A549 (cell line): ENCODE data around the gene KDELR1. TPM values are rescaled to one million over a fixed set of nuclear protein-coding genes. Genes with fewer than 3 reads are reported as not detected.

Experiments
- ATAC-seq, 2 experiments: fragments of 200-7000 bp in 1 of 2; fragments of >200 bp in 1 of 2; cut with Nextera tagmentation in 1 of 2; cut with Tn5 transposase in 1 of 2; 3 replicates each; pipeline versions ENCODE4 v1.8.0 to v1.9.1; 2018 to 2020; ENCODE audit warnings: mild to moderate bottlenecking in 1 of 2, moderate library complexity in 1 of 2
- CTCF ChIA-PET: fragments of 300-600 bp; sonication (Branson Sonifier 250); formaldehyde crosslinking; extraction: SDS; loops from one replicate; lab custom pipeline; 2021; ENCODE audit warnings: antibody characterized with exemption, inconsistent platforms; lab: Yijun Ruan, JAX
- POLR2A ChIA-PET: fragments of 350-600 bp; formaldehyde crosslinking; extraction: SDS; loops from one replicate; lab custom pipeline; 2021; ENCODE audit warnings: antibody characterized with exemption, inconsistent platforms; lab: Yijun Ruan, JAX
- DNase-seq, 2 experiments: peaks; one replicate each; pipeline versions ENCODE4 v3.0.0 to v3.0.0-alpha.2; 2011 to 2016; ENCODE audit warnings: low read depth in 1 of 2, low spot score in 1 of 2
- FAIRE-seq: peaks from 2 replicates; lab custom pipeline; 2011; peaks lifted over from hg19 to GRCh38; lab: Jason Lieb, UNC
- H3K27ac ChIP-seq, 2 experiments: fragments of >200 bp; sonication (Bioruptor Twin); formaldehyde crosslinking; 3 replicates each; pipeline ENCODE4 v1.5.1; 2016 to 2017
- H3K4me1 ChIP-seq: fragments of >200 bp; sonication (Bioruptor Twin); formaldehyde crosslinking; 3 replicates; pipeline ENCODE4 v1.6.1; 2016
- H3K4me2 ChIP-seq: fragments of >200 bp; sonication (Bioruptor Twin); formaldehyde crosslinking; 3 replicates; pipeline ENCODE4 v1.6.1; 2016
- H3K4me3 ChIP-seq: fragments of >200 bp; sonication (Bioruptor Twin); formaldehyde crosslinking; 3 replicates; pipeline ENCODE4 v1.5.1; 2016
- H3K9me3 ChIP-seq: fragments of >200 bp; sonication (Bioruptor Twin); formaldehyde crosslinking; 3 replicates; pipeline ENCODE4 v1.6.1; 2016
- CBX2 ChIP-seq: fragments of 200-600 bp; sonication (generic); IDR thresholded peaks from 2 replicates; pipeline ENCODE4 v1.6.1; 2016; ENCODE audit warnings: low read depth, mild to moderate bottlenecking, borderline replicate concordance
- CEBPB ChIP-seq, 2 experiments: fragments of >200 bp in 1 of 2; sonication (Bioruptor Twin) in 1 of 2; formaldehyde crosslinking in 1 of 2; IDR thresholded peaks; 2 replicates each; pipeline ENCODE4 v1.6.1; 2012 to 2016
- CHD2 ChIP-seq: fragments of 150-350 bp; IDR thresholded peaks from 2 replicates; pipeline ENCODE4 v1.6.1; 2014; ENCODE audit warnings: low read length; ENCODE audit not compliant: partially characterized antibody
- CHD4 ChIP-seq: fragments of 200-600 bp; sonication (generic); IDR thresholded peaks from 2 replicates; pipeline ENCODE4 v1.6.1; 2016; ENCODE audit warnings: antibody characterized with exemption, mild to moderate bottlenecking, borderline replicate concordance
- EP300 ChIP-seq, 2 experiments: fragments of >200 bp; sonication (Bioruptor Twin); formaldehyde crosslinking; IDR thresholded peaks; 2 replicates in 1 of 2; 3 replicates in 1 of 2; pipeline ENCODE4 v1.6.1; 2016 to 2017
- FOSL2 ChIP-seq, 2 experiments: fragments of 450-650 bp in 1 of 2; fragments of >200 bp in 1 of 2; sonication (Bioruptor Twin) in 1 of 2; formaldehyde crosslinking; IDR thresholded peaks; 2 replicates each; pipeline versions ENCODE4 v1.5.0 to v1.6.1; 2016 to 2020; ENCODE audit warnings: mild to moderate bottlenecking in 1 of 2, moderate library complexity in 1 of 2
- GATA3 ChIP-seq: IDR thresholded peaks from 2 replicates; pipeline ENCODE4 v1.6.1; 2012; ENCODE audit warnings: borderline replicate concordance
- HEYL ChIP-seq: fragments of 250-450 bp; sonication (Bioruptor Pico); IDR thresholded peaks from 2 replicates; pipeline ENCODE4 v1.8.0; 2021; ENCODE audit warnings: mild to moderate bottlenecking, moderate library complexity
- HOXB5 ChIP-seq: fragments of 250-450 bp; sonication (Bioruptor Pico); IDR thresholded peaks from 2 replicates; pipeline ENCODE4 v1.5.0; 2020; ENCODE audit warnings: mild to moderate bottlenecking, moderate library complexity
- JUN ChIP-seq, 2 experiments: fragments of >200 bp; sonication (Bioruptor Twin); formaldehyde crosslinking; IDR thresholded peaks; 2 replicates in 1 of 2; 3 replicates in 1 of 2; pipeline ENCODE4 v1.6.1; 2016 to 2017
- MAFK ChIP-seq: fragments of 450-650 bp; IDR thresholded peaks from 2 replicates; pipeline ENCODE4 v1.6.1; 2014; ENCODE audit not compliant: partially characterized antibody
- MYC ChIP-seq: IDR thresholded peaks from 2 replicates; pipeline ENCODE4 v1.6.1; 2012; ENCODE audit warnings: mild to moderate bottlenecking, inconsistent platforms, low read length, improper control_type of control experiment, borderline replicate concordance
- PHF8 ChIP-seq: fragments of 200-600 bp; sonication (generic); IDR thresholded peaks from 2 replicates; pipeline ENCODE4 v1.6.1; 2016; ENCODE audit warnings: low read depth, mild to moderate bottlenecking, antibody characterized with exemption, moderate library complexity, borderline replicate concordance
- POLR2AphosphoS2 ChIP-seq: conservative IDR thresholded peaks from 2 replicates; pipeline ENCODE4 v1.6.1; 2012; ENCODE audit warnings: low read length, improper control_type of control experiment, inconsistent platforms
- RFX5 ChIP-seq: fragments of 450-650 bp; IDR thresholded peaks from 2 replicates; pipeline ENCODE4 v1.7.1; 2014; ENCODE audit warnings: antibody characterized with exemption, mild to moderate bottlenecking, moderate library complexity
- RNF2 ChIP-seq: fragments of 200-600 bp; sonication (generic); IDR thresholded peaks from 2 replicates; pipeline ENCODE4 v1.6.1; 2016; ENCODE audit warnings: low read depth, mild to moderate bottlenecking, antibody characterized with exemption, moderate library complexity, borderline replicate concordance
- SREBF2 ChIP-seq: fragments of 450-650 bp; IDR thresholded peaks from 2 replicates; pipeline ENCODE4 v1.6.1; 2014; ENCODE audit warnings: mild to moderate bottlenecking, moderate library complexity
- TP53 ChIP-seq: fragments of 250-450 bp; sonication (Bioruptor Pico); IDR thresholded peaks from 2 replicates; pipeline ENCODE4 v1.5.0; 2021; ENCODE audit warnings: mild to moderate bottlenecking, moderate library complexity
- WGBS: methylation state at CpG from one replicate; pipeline ENCODE4 v1.1.6; 2017; ENCODE audit errors: missing lambda C conversion rate; 5-methylcytosine and 5-hydroxymethylcytosine counted together
- polyA plus RNA-seq, 4 experiments: library from polyadenylated mRNA; depleted of rRNA in 3 of 4; stranded (reverse); fragments of >200 nt; fragmentation: RNase III in 1 of 4; extraction: RNeasy Plus Mini Kit Qiagen cat#74134 plus additional on column Dnase treatment in 1 of 4; gene quantifications; 2 replicates in 3 of 4; 3 replicates in 1 of 4; pipeline ENCODE4 v1.2.3, GENCODE V29; 2011 to 2017
- TF ChIP-seq, protein P1 (sequence below): fragments of 250-450 bp; sonication (Bioruptor Pico); IDR thresholded peaks from 2 replicates; pipeline ENCODE4 v1.5.0; 2020; ENCODE audit warnings: low read depth, mild to moderate bottlenecking, moderate library complexity
- TF ChIP-seq, protein P2 (sequence below): fragments of >200 bp; sonication (Bioruptor Twin); formaldehyde crosslinking; IDR thresholded peaks from 3 replicates; pipeline ENCODE4 v1.6.1; 2016
- TF ChIP-seq, protein P3 (sequence below): IDR thresholded peaks from 2 replicates; pipeline ENCODE4 v1.6.1; 2012

Gene KDELR1
- polyA plus RNA-seq, 2 of the 4 experiments (the other 2 are of a cell fraction), result 200 to 302 TPM

DNA sequence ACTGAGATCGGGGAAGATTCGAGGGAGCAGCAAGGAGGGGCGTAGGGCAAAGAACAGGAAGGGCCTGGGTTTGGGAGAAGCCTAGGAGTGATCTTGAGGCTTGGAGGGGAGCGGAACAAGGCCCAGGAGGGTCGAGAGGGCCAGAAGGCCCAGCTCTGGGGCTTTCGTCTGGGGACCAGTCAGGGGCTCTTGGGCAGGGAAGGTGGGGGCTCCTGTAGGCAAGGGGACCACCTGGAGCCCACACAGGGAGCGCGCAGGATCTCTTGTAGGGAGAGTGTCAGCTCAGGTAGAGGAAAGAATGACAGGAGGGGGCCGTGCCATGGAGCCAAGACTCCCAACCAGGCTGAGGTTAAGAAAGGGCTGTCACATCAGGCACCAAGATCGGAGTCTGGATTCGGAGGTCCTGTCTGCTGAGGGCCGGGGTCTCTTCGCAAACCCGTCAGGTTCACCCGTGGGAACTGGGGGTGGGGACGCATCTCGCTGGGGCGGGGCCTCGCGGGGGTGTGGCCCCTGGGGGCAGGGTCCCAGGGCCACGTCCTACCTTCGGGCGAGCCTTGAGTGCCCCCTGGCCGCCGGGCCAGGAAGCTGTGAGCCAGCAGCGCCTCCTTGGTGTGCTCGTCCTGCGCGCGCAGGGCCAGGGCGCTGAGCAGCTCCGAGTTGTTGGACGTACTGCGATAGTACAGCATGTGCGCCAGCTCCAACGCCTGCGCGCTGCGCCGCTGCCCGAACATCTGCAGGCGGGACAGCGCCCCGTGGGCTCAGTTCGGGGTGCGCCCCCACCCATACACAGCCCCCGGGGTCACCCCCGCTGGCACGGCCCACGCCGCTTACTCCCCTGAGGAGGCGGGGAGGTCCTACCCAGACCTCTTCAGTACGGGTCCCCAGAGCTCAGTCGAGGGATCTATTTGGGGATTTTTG, 57.6 kb downstream of the KDELR1 start (continued):
- TF ChIP-seq FOSL2 (IDR thresholded peaks at IDR 0.05) (no peak), FOSL2 (CRISPR knock-in tag; IDR thresholded peaks at IDR 0.05) (no peak), TP53 (CRISPR knock-in tag) (peak; percentile 54; the same call in 1 of the 2 replicates), PHF8 (peak; percentile 15; the same call in 1 of the 2 replicates), MYC (peak; percentile 64), CHD4 (no peak), RNF2 (peak; percentile 30; the same call in 1 of the 2 replicates), CEBPB (IDR thresholded peaks at IDR 0.05) (no peak), JUN (IDR thresholded peaks at IDR 0.05) (peak in 1 of 2 experiments; percentile 70; a peak in 2 of 5 replicates), HEYL (CRISPR knock-in tag) (no peak)
- TF ChIP-seq, protein P1, sequence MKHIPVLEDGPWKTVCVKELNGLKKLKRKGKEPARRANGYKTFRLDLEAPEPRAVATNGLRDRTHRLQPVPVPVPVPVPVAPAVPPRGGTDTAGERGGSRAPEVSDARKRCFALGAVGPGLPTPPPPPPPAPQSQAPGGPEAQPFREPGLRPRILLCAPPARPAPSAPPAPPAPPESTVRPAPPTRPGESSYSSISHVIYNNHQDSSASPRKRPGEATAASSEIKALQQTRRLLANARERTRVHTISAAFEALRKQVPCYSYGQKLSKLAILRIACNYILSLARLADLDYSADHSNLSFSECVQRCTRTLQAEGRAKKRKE, result 0 out of 2 replicates have a peak, but pooled peaks have one; percentile 71

DNA sequence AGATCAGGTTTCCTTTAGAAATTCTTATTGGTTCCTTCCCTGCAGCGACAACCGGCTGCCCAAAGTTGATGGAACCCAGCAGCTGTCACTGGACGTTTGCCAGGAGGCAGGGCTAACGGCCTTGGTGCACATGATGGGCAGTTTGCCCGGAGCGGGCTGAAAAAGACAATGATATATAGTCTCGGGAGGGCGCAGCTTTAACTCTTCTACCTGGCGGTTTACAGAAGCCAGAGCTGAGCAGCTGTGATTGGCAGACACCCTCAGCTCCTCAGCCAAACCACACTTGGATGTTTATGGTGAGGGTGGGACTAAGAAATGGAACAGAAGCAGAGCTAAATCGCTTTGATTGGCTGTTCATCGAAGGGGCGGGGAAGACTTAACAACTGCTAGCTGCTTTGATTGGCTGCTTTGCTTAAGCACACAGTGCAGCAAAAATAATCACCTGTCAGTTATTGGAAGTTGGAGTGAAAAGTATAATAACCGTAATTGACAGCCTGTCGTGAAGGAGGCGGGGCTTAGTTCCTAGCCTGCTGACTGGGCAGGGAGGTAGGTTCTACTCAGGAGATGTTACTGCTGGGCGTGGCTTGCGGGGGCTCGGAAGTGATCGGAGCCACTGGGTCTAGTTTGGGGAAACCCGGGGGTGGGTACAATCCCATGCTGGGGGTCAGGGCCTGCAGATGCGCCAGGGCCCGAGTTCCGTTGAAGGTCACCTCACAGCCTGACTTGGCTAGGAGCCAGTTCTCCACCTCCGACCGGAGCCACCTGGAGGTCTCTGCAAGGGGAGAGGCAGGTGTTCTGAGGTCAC, 58.5 kb downstream of the KDELR1 start:
- 3% methylated on average over 24 of the region's 25 CpGs for WGBS
- FAIRE-seq (peak; percentile 97), DNase-seq (peak; percentile 99), ATAC-seq (peak; percentile 77 to 85)
- H3K4me1 ChIP-seq, result peaks cover 12% of the 10 kb centered on the region; the same call in 2 of the 3 replicates
- peaks cover 5% of the 10 kb centered on the region; the same call in 1 of the 3 replicates for H3K9me3 ChIP-seq
- peak overlapping the region; percentile 99 for H3K4me2 ChIP-seq
- 0 out of 2 replicates have a peak, but pooled peaks have one; percentile 20 for TF ChIP-seq TP53 (CRISPR knock-in tag)
- no peak for TF ChIP-seq EP300 (IDR thresholded peaks at IDR 0.05)
- TF ChIP-seq, protein P2, sequence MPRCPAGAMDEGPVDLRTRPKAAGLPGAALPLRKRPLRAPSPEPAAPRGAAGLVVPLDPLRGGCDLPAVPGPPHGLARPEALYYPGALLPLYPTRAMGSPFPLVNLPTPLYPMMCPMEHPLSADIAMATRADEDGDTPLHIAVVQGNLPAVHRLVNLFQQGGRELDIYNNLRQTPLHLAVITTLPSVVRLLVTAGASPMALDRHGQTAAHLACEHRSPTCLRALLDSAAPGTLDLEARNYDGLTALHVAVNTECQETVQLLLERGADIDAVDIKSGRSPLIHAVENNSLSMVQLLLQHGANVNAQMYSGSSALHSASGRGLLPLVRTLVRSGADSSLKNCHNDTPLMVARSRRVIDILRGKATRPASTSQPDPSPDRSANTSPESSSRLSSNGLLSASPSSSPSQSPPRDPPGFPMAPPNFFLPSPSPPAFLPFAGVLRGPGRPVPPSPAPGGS, result 0 out of 3 replicates have a peak, but pooled peaks have one; percentile 3
- TF ChIP-seq HOXB5, result 0 out of 2 replicates have a peak, but pooled peaks have one; percentile 78
- no peak for TF ChIP-seq CHD2
- no peak for TF ChIP-seq SREBF2
- TF ChIP-seq, protein P3, sequence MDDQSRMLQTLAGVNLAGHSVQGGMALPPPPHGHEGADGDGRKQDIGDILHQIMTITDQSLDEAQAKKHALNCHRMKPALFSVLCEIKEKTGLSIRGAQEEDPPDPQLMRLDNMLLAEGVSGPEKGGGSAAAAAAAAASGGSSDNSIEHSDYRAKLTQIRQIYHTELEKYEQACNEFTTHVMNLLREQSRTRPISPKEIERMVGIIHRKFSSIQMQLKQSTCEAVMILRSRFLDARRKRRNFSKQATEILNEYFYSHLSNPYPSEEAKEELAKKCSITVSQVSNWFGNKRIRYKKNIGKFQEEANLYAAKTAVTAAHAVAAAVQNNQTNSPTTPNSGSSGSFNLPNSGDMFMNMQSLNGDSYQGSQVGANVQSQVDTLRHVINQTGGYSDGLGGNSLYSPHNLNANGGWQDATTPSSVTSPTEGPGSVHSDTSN, result peak; percentile 63; the same call in 1 of the 2 replicates
- TF ChIP-seq MAFK, result peak; percentile 90
- peak; percentile 61; the same call in 1 of the 2 replicates for TF ChIP-seq RFX5
- no peak; the same call in 1 of the 2 replicates for TF ChIP-seq POLR2AphosphoS2
- no peak for TF ChIP-seq CBX2
- 0 out of 2 replicates have a peak, but pooled peaks have one; percentile 3 for TF ChIP-seq GATA3
- ChIA-PET POLR2A (interaction anchor here (0.6 to 3.9 kb wide), 8 partner anchors 10 to 409 kb away, joined by 3 to 94 read pairs (median 7); partner anchors contain the start of genes EMP3, KDELR1, SYNGR4 and TMEM143), CTCF (interaction anchor here (0.7 to 17.6 kb wide), 31 partner anchors 8 to 284 kb away, joined by 3 to 416 read pairs (median 9); partner anchors contain the start of genes EMP3, GRIN2D, GRWD1 and KDELR1)
- H3K27ac ChIP-seq, result peak overlapping the region; percentile 48 to 87
- peak overlapping the region; percentile 52 for H3K4me3 ChIP-seq

Other genes with a start within 250 kb of the KDELR1 start
- 41.2 and 54.9 TPM in 2 replicates for gene LIG1, start 221.2 kb downstream of the KDELR1 start, polyA plus RNA-seq (2011; rRNA removed)
- 88.8 to 106 TPM (median 101 TPM) in 3 replicates for gene LIG1, start 221.2 kb downstream of the KDELR1 start, polyA plus RNA-seq (2017; fragmentation: RNase III; extraction: RNeasy Plus Mini Kit Qiagen cat#74134 plus additional on column Dnase treatment)
- 0.97 and 1.2 TPM in 2 replicates for gene ZSWIM9, start 220.9 kb downstream of the KDELR1 start, polyA plus RNA-seq (2011; rRNA removed)
- 11.7 to 15.9 TPM (median 13.4 TPM) in 3 replicates for gene ZSWIM9, start 220.9 kb downstream of the KDELR1 start, polyA plus RNA-seq (2017; fragmentation: RNase III; extraction: RNeasy Plus Mini Kit Qiagen cat#74134 plus additional on column Dnase treatment)
- 27.4 and 34.7 TPM in 2 replicates for gene CARD8, start 135.6 kb downstream of the KDELR1 start, polyA plus RNA-seq (2011; rRNA removed)
- gene CARD8, start 135.6 kb downstream of the KDELR1 start, polyA plus RNA-seq (2017; fragmentation: RNase III; extraction: RNeasy Plus Mini Kit Qiagen cat#74134 plus additional on column Dnase treatment), result 27.2 to 27.5 TPM (median 27.5 TPM) in 3 replicates
- gene ZNF114, start 121.5 kb downstream of the KDELR1 start, polyA plus RNA-seq (2011; rRNA removed), result 3.1 and 3.5 TPM in 2 replicates
- 4.3 to 5.6 TPM (median 4.6 TPM) in 3 replicates for gene ZNF114, start 121.5 kb downstream of the KDELR1 start, polyA plus RNA-seq (2017; fragmentation: RNase III; extraction: RNeasy Plus Mini Kit Qiagen cat#74134 plus additional on column Dnase treatment)
- 147 and 210 TPM in 2 replicates for gene EMP3, start 66.0 kb downstream of the KDELR1 start, polyA plus RNA-seq (2011; rRNA removed)
- gene EMP3, start 66.0 kb downstream of the KDELR1 start, polyA plus RNA-seq (2017; fragmentation: RNase III; extraction: RNeasy Plus Mini Kit Qiagen cat#74134 plus additional on column Dnase treatment), result 564 to 580 TPM (median 566 TPM) in 3 replicates
- gene TMEM143, start 27.6 kb downstream of the KDELR1 start, polyA plus RNA-seq (2011; rRNA removed), result 7.4 and 7.6 TPM in 2 replicates
- gene TMEM143, start 27.6 kb downstream of the KDELR1 start, polyA plus RNA-seq (2017; fragmentation: RNase III; extraction: RNeasy Plus Mini Kit Qiagen cat#74134 plus additional on column Dnase treatment), result 6.3 to 7.0 TPM (median 6.4 TPM) in 3 replicates
- 2.3 and 2.9 TPM in 2 replicates for gene SYNGR4, start 27.2 kb downstream of the KDELR1 start, polyA plus RNA-seq (2011; rRNA removed)
- gene SYNGR4, start 27.2 kb downstream of the KDELR1 start, polyA plus RNA-seq (2017; fragmentation: RNase III; extraction: RNeasy Plus Mini Kit Qiagen cat#74134 plus additional on column Dnase treatment), result 2.5 to 4.4 TPM (median 2.9 TPM) in 3 replicates
- gene GRIN2D, start 2.1 kb upstream of the KDELR1 start, polyA plus RNA-seq (2011; rRNA removed), result 2.6 and 3.4 TPM in 2 replicates
- 5.8 to 6.8 TPM (median 6.3 TPM) in 3 replicates for gene GRIN2D, start 2.1 kb upstream of the KDELR1 start, polyA plus RNA-seq (2017; fragmentation: RNase III; extraction: RNeasy Plus Mini Kit Qiagen cat#74134 plus additional on column Dnase treatment)
- 40.0 and 48.1 TPM in 2 replicates for gene GRWD1, start 54.4 kb upstream of the KDELR1 start, polyA plus RNA-seq (2011; rRNA removed)
- gene GRWD1, start 54.4 kb upstream of the KDELR1 start, polyA plus RNA-seq (2017; fragmentation: RNase III; extraction: RNeasy Plus Mini Kit Qiagen cat#74134 plus additional on column Dnase treatment), result 82.1 to 87.0 TPM (median 84.2 TPM) in 3 replicates
- 1.9 and 2.2 TPM in 2 replicates for gene KCNJ14, start 64.0 kb upstream of the KDELR1 start, polyA plus RNA-seq (2011; rRNA removed)
- 1.3 to 1.4 TPM (median 1.3 TPM) in 3 replicates for gene KCNJ14, start 64.0 kb upstream of the KDELR1 start, polyA plus RNA-seq (2017; fragmentation: RNase III; extraction: RNeasy Plus Mini Kit Qiagen cat#74134 plus additional on column Dnase treatment)
- 33.4 and 36.9 TPM in 2 replicates for gene CYTH2, start 77.8 kb upstream of the KDELR1 start, polyA plus RNA-seq (2011; rRNA removed)
- gene CYTH2, start 77.8 kb upstream of the KDELR1 start, polyA plus RNA-seq (2017; fragmentation: RNase III; extraction: RNeasy Plus Mini Kit Qiagen cat#74134 plus additional on column Dnase treatment), result 42.3 to 55.4 TPM (median 50.5 TPM) in 3 replicates
- gene LMTK3, start 120.3 kb upstream of the KDELR1 start, polyA plus RNA-seq (2011; rRNA removed), result 0.62 and 0.95 TPM in 2 replicates
- gene LMTK3, start 120.3 kb upstream of the KDELR1 start, polyA plus RNA-seq (2017; fragmentation: RNase III; extraction: RNeasy Plus Mini Kit Qiagen cat#74134 plus additional on column Dnase treatment), result 4.6 to 6.1 TPM (median 5.6 TPM) in 3 replicates
- 22.2 and 22.4 TPM in 2 replicates for gene SULT2B1, start 160.6 kb upstream of the KDELR1 start, polyA plus RNA-seq (2011; rRNA removed)
- 30.1 to 36.5 TPM (median 34.3 TPM) in 3 replicates for gene SULT2B1, start 160.6 kb upstream of the KDELR1 start, polyA plus RNA-seq (2017; fragmentation: RNase III; extraction: RNeasy Plus Mini Kit Qiagen cat#74134 plus additional on column Dnase treatment)
- 0.08 and 0.09 TPM in 2 replicates for gene SPACA4, start 215.2 kb upstream of the KDELR1 start, polyA plus RNA-seq (2011; rRNA removed)
- gene SPACA4, start 215.2 kb upstream of the KDELR1 start, polyA plus RNA-seq (2017; fragmentation: RNase III; extraction: RNeasy Plus Mini Kit Qiagen cat#74134 plus additional on column Dnase treatment), result 0.12 to 0.13 TPM in 2 of 3 replicates, not detected in the other
- 0.16 and 0.45 TPM in 2 replicates for gene FAM83E, start 223.5 kb upstream of the KDELR1 start, polyA plus RNA-seq (2011; rRNA removed)
- gene FAM83E, start 223.5 kb upstream of the KDELR1 start, polyA plus RNA-seq (2017; fragmentation: RNase III; extraction: RNeasy Plus Mini Kit Qiagen cat#74134 plus additional on column Dnase treatment), result 0.24 to 0.45 TPM (median 0.41 TPM) in 3 replicates
- gene RPL18, start 227.6 kb upstream of the KDELR1 start, polyA plus RNA-seq (2011; rRNA removed), result 1,390 and 1,780 TPM in 2 replicates
- 2,568 to 2,696 TPM (median 2,647 TPM) in 3 replicates for gene RPL18, start 227.6 kb upstream of the KDELR1 start, polyA plus RNA-seq (2017; fragmentation: RNase III; extraction: RNeasy Plus Mini Kit Qiagen cat#74134 plus additional on column Dnase treatment)
- 5.5 and 6.1 TPM in 2 replicates for gene SPHK2, start 228.0 kb upstream of the KDELR1 start, polyA plus RNA-seq (2011; rRNA removed)
- gene SPHK2, start 228.0 kb upstream of the KDELR1 start, polyA plus RNA-seq (2017; fragmentation: RNase III; extraction: RNeasy Plus Mini Kit Qiagen cat#74134 plus additional on column Dnase treatment), result 14.7 to 18.3 TPM (median 17.1 TPM) in 3 replicates
- 1.8 and 2.5 TPM in 2 replicates for gene DBP, start 245.8 kb upstream of the KDELR1 start, polyA plus RNA-seq (2011; rRNA removed)
- 3.8 to 5.5 TPM (median 4.1 TPM) in 3 replicates for gene DBP, start 245.8 kb upstream of the KDELR1 start, polyA plus RNA-seq (2017; fragmentation: RNase III; extraction: RNeasy Plus Mini Kit Qiagen cat#74134 plus additional on column Dnase treatment)